ENCODE measurements around the gene ZNF268.

ZNF268 gene

DNA sequence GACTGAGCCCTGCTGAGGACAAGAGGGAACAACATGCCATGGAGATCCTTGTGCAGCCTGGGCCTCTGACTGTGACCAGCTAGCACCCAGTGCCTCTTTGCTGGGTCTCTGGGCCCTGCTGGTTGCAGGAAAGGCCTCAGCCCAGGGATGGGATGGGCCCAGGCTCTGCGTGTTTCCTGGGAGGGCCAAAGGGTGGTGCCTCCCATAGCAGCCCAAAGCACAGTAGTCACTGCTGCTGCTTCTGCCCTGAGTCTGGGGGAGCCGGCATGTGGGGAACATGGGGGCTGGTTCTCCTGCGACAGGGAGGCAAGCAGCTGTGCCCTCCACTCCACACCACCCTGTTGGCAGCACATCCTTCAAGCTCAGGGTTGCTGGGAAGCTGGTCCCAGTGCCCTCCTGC lies 35.9 kb downstream of the ZNF268 start:
- H3K4me3 ChIP-seq (replicated peaks; ENCODE audit: insufficient read depth, low read length) = no peak overlapping the region
- TF ChIP-seq, protein P1, sequence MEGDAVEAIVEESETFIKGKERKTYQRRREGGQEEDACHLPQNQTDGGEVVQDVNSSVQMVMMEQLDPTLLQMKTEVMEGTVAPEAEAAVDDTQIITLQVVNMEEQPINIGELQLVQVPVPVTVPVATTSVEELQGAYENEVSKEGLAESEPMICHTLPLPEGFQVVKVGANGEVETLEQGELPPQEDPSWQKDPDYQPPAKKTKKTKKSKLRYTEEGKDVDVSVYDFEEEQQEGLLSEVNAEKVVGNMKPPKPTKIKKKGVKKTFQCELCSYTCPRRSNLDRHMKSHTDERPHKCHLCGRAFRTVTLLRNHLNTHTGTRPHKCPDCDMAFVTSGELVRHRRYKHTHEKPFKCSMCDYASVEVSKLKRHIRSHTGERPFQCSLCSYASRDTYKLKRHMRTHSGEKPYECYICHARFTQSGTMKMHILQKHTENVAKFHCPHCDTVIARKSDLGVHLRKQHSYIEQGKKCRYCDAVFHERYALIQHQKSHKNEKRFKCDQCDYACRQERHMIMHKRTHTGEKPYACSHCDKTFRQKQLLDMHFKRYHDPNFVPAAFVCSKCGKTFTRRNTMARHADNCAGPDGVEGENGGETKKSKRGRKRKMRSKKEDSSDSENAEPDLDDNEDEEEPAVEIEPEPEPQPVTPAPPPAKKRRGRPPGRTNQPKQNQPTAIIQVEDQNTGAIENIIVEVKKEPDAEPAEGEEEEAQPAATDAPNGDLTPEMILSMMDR (IDR thresholded peaks at IDR 0.05; ENCODE audit: insufficient read depth, low read length) = no peak
- TF ChIP-seq GABPA (IDR thresholded peaks at IDR 0.05; ENCODE audit: low read depth) (no peak), SPI1 (IDR thresholded peaks at IDR 0.05; ENCODE audit: borderline replicate concordance, low read depth) (no peak), POLR2AphosphoS5 (IDR thresholded peaks at IDR 0.05; ENCODE audit: low read depth) (no peak)
- TF ChIP-seq, protein P2, sequence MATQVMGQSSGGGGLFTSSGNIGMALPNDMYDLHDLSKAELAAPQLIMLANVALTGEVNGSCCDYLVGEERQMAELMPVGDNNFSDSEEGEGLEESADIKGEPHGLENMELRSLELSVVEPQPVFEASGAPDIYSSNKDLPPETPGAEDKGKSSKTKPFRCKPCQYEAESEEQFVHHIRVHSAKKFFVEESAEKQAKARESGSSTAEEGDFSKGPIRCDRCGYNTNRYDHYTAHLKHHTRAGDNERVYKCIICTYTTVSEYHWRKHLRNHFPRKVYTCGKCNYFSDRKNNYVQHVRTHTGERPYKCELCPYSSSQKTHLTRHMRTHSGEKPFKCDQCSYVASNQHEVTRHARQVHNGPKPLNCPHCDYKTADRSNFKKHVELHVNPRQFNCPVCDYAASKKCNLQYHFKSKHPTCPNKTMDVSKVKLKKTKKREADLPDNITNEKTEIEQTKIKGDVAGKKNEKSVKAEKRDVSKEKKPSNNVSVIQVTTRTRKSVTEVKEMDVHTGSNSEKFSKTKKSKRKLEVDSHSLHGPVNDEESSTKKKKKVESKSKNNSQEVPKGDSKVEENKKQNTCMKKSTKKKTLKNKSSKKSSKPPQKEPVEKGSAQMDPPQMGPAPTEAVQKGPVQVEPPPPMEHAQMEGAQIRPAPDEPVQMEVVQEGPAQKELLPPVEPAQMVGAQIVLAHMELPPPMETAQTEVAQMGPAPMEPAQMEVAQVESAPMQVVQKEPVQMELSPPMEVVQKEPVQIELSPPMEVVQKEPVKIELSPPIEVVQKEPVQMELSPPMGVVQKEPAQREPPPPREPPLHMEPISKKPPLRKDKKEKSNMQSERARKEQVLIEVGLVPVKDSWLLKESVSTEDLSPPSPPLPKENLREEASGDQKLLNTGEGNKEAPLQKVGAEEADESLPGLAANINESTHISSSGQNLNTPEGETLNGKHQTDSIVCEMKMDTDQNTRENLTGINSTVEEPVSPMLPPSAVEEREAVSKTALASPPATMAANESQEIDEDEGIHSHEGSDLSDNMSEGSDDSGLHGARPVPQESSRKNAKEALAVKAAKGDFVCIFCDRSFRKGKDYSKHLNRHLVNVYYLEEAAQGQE (IDR thresholded peaks at IDR 0.05; ENCODE audit: insufficient replicate concordance, low read depth) = no peak
- H3K27me3 ChIP-seq (ENCODE audit: insufficient read depth, poor library complexity, severe bottlenecking) = no peaks in the 10 kb centered on the region
- no peak overlapping the region for H3K27ac ChIP-seq (replicated peaks)
- DNase-seq (ENCODE audit: low read depth in 1 of 2, low spot score in 1 of 2) = no peak

DNA sequence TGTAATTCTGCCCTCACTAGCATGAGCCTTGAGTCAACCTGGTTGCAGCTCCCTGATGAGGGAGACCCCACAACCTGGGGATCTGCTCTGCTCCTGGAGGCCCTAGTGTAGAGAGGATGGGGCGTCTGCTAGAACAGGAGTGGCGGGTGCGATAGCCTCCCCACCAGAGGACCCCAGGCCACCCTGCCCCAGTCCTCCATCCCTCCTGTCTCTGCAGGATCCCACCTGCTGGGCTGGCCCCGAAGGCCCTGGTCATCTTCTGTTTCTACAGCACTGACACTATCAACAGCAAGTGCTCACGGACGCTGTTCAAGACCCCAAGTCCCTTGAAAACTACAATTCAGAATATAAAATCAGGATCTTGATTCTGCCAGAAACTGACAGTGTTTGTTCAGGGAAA lies 39.2 kb downstream of the ZNF268 start:
- Histone ChIP-seq H3K27ac (replicated peaks) (no peak overlapping the region), H3K4me3 (replicated peaks; ENCODE audit: insufficient read depth, low read length) (no peak overlapping the region), H3K27me3 (ENCODE audit: insufficient read depth, poor library complexity, severe bottlenecking) (no peaks in the 10 kb centered on the region)
- no peak for DNase-seq (ENCODE audit: low read depth in 1 of 2, low spot score in 1 of 2)
- TF ChIP-seq SPI1 (IDR thresholded peaks at IDR 0.05; ENCODE audit: borderline replicate concordance, low read depth) (no peak), GABPA (IDR thresholded peaks at IDR 0.05; ENCODE audit: low read depth) (no peak), POLR2AphosphoS5 (IDR thresholded peaks at IDR 0.05; ENCODE audit: low read depth) (no peak)
- TF ChIP-seq, protein P1 (IDR thresholded peaks at IDR 0.05; ENCODE audit: insufficient read depth, low read length) = no peak
- TF ChIP-seq, protein P2 (IDR thresholded peaks at IDR 0.05; ENCODE audit: insufficient replicate concordance, low read depth) = no peak

DNA sequence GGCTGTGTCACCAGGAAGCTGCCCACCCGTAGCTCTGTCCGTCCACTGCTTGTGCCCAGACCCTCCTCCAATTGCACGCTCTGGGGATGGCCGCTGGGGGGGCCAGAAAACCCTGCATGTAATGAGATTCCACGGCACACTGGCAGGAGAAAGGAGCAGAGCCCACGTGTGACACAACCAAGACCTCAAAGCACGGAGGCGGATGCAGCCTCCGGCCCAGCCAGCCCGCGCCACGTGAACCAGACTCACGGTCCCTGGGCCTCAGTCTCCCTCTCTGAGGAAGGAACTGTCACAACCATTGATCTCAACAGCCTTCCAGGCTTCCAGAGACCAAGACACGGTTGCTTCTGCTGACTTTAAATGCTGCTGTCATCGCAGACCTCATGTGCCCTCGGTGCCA lies 39.9 kb downstream of the ZNF268 start:
- no peaks in the 10 kb centered on the region for H3K27me3 ChIP-seq (ENCODE audit: insufficient read depth, poor library complexity, severe bottlenecking)
- DNase-seq (ENCODE audit: low read depth in 1 of 2, low spot score in 1 of 2) = no peak
- TF ChIP-seq, protein P1 (IDR thresholded peaks at IDR 0.05; ENCODE audit: insufficient read depth, low read length) = no peak
- TF ChIP-seq GABPA (IDR thresholded peaks at IDR 0.05; ENCODE audit: low read depth) (no peak), POLR2AphosphoS5 (IDR thresholded peaks at IDR 0.05; ENCODE audit: low read depth) (no peak), SPI1 (IDR thresholded peaks at IDR 0.05; ENCODE audit: borderline replicate concordance, low read depth) (no peak)
- TF ChIP-seq, protein P2 (IDR thresholded peaks at IDR 0.05; ENCODE audit: insufficient replicate concordance, low read depth) = no peak
- no peak overlapping the region for H3K27ac ChIP-seq (replicated peaks)
- no peak overlapping the region for H3K4me3 ChIP-seq (replicated peaks; ENCODE audit: insufficient read depth, low read length)

All from HL-60 (cell line).